SU-DHL-6 (cell line): Measurements from ENCODE around the gene TRMT6.

ENCODE experiments used
- EZH2phosphoT487 ChIP-seq: fragments of 200-600 bp; sonication (generic), shearing (Covaris generic); conservative IDR thresholded peaks from 2 replicates; pipeline ENCODE4 v1.6.1; 2018; ENCODE audit warnings: mild to moderate bottlenecking, antibody characterized with exemption, low read length, moderate library complexity, mixed read lengths
- TF ChIP-seq, protein P1 (sequence below): fragments of 200-600 bp; sonication (generic); IDR thresholded peaks from one replicate; pipeline ENCODE4 v1.5.1; 2017; ENCODE audit warnings: antibody characterized with exemption, mild to moderate bottlenecking, low read length, moderate library complexity; ENCODE audit not compliant: insufficient read depth, poor library complexity, severe bottlenecking

DNA sequence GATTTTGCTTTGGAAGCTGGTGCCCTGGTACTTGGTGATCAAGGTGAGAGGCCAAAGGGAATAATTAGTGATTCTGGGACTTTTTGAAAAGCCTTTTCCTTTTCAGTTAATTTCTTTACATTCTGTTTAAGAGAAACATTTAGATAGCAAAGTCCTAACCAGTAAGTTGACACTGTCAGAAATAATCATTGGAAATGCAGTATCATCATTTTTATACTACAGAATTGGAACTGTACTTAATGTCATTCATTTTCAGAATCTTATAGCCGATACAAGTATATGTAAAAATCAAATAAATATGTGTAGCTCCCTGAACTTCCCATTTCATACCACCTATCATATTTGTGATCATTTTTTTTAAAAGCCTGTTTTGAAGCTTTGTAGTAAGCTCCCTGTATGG lies 27.6 kb upstream of the TRMT6 start:
- TF ChIP-seq, protein P1, sequence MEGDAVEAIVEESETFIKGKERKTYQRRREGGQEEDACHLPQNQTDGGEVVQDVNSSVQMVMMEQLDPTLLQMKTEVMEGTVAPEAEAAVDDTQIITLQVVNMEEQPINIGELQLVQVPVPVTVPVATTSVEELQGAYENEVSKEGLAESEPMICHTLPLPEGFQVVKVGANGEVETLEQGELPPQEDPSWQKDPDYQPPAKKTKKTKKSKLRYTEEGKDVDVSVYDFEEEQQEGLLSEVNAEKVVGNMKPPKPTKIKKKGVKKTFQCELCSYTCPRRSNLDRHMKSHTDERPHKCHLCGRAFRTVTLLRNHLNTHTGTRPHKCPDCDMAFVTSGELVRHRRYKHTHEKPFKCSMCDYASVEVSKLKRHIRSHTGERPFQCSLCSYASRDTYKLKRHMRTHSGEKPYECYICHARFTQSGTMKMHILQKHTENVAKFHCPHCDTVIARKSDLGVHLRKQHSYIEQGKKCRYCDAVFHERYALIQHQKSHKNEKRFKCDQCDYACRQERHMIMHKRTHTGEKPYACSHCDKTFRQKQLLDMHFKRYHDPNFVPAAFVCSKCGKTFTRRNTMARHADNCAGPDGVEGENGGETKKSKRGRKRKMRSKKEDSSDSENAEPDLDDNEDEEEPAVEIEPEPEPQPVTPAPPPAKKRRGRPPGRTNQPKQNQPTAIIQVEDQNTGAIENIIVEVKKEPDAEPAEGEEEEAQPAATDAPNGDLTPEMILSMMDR = no peak
- no peak for TF ChIP-seq EZH2phosphoT487
